Subcutaneous adipose tissue (tissue), 4 donors: ENCODE data around the gene CAMKMT. TPM values are rescaled to one million over a fixed set of nuclear protein-coding genes. Genes with fewer than 3 reads are reported as not detected.

Experiments
- total RNA-seq, 4 donors: library from RNA; depleted of rRNA; stranded (reverse); fragments of >200 nt; gene quantifications; one replicate each; pipeline ENCODE4 v1.1.0, GENCODE V29; 2016
- TF ChIP-seq, protein P1 (sequence below): fragments of 450-650 bp; IDR thresholded peaks from one replicate; pipeline ENCODE4 v1.5.1; 2016; ENCODE audit warnings: low read depth, mild to moderate bottlenecking, control low read depth, antibody characterized with exemption, moderate library complexity

Gene CAMKMT
- total RNA-seq, 4 donors from 2014 or later: 7.7 to 14.0 (median 10.3) TPM

DNA sequence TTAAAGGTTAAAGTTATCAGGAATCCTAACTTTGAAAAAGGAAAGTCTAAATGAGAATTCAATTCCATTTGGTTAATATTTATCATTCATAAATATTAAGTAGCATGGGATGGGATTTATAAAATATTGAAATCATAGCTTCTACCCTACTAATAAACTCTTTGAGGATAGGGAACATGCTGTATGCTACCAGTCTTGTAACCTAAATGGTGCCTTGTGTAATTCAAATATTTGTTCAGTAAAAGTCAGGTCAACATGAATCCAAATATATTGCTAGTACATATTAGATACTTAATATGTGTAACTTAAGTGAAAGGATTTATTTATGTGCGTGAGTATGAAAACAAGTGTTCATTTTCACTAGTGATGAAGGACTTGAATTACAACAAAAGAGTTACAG lies 94.1 kb downstream of the CAMKMT start:
- TF ChIP-seq, protein P1, sequence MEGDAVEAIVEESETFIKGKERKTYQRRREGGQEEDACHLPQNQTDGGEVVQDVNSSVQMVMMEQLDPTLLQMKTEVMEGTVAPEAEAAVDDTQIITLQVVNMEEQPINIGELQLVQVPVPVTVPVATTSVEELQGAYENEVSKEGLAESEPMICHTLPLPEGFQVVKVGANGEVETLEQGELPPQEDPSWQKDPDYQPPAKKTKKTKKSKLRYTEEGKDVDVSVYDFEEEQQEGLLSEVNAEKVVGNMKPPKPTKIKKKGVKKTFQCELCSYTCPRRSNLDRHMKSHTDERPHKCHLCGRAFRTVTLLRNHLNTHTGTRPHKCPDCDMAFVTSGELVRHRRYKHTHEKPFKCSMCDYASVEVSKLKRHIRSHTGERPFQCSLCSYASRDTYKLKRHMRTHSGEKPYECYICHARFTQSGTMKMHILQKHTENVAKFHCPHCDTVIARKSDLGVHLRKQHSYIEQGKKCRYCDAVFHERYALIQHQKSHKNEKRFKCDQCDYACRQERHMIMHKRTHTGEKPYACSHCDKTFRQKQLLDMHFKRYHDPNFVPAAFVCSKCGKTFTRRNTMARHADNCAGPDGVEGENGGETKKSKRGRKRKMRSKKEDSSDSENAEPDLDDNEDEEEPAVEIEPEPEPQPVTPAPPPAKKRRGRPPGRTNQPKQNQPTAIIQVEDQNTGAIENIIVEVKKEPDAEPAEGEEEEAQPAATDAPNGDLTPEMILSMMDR: no peak

DNA sequence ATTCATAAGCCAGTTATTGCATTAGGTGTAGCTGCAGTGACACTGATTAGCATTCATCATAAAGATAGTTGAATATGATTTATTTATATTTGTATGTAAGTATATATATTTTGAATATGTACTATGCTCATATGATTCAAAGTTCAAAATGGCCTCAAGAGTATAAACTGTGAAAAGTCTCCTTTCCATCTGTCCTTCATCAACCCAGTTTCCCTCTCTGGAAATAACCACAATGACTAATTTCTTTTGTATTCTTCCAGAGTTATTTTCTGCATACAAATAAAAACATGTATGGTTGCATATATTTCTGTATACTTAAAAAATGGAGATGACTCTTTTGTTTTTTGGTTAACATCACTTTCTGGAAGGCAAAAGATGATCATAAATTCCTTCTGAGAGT lies 95.2 kb downstream of the CAMKMT start:
- TF ChIP-seq, protein P1: no peak

DNA sequence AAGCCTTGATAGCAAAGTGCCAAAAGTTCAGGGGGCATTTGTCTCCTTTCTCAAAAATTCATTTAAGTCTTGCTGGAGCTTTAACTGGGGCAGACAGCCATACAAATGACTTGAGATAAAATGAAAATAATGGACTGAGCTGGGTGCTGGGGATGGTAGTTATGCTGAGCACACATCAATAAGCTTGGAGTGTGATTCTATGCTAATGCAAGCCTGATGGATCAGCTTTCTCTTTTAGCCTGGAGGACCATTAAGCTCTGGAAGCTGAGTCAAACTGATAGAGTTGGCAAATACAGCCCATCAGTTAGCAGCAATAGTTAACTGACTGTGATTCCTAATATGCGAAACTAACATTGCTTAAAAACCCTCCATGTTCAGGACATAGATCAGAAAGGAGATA lies 98.0 kb downstream of the CAMKMT start:
- TF ChIP-seq, protein P1: no peak

DNA sequence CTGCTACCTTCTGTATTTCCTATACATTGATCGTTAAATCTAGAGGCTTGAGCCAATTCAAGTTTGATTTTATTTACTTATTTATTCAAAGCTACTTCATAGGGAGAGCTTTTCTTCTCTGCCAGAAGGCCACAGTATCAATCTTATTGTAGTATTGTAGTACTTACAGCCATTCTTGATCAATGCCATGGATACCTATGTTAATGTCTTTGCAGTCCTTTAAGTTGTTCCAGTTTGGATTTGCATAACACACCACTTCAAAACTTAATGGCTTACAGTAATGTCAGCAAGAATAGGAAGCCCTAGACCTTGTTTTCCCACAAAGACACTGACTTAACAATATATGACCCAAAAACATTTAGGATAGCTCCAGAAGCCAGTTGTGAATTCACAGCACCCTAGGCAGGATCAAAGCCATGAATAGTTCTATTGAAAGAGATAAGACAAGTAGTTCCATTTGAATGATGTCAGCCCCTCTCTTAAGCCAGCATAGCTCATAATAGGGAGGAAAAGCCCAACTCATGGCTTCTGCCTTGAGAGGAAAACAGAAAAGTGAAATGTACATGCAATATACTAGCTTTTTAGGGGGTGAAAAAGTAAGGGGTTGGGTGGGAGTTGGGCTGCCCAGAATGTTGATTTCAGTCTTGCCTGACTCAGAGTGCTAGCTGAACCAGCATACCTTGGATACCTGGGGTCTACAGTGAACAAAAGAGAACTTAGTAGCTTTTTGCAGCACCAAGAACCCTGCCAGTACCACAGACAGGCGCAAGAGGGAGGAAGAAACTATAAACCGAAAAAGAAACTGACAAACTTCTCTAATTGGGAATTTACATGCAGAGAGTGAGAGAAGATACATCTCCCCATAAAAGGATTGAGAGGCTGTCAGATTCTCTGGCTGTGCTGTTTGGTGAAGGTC lies 101.4 kb downstream of the CAMKMT start:
- TF ChIP-seq, protein P1: no peak

DNA sequence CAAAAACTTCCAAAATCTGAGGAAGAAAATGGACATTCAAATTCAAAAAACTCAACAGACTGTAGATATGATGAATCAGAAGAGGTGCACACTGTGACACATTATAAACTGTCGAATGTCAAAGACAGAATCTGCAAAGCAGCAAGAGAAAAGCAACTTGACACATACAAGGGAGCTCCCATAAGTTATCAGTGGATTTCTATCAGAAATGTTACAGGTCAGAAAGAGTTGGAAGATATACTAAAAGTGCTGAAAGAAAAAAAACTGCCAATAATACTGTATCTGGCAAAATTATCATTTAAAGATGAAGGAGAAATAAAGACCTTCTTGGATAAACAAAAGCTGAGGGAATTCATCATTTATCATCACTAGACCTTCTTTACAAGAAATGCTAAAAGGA lies 102.7 kb downstream of the CAMKMT start:
- TF ChIP-seq, protein P1: no peak

DNA sequence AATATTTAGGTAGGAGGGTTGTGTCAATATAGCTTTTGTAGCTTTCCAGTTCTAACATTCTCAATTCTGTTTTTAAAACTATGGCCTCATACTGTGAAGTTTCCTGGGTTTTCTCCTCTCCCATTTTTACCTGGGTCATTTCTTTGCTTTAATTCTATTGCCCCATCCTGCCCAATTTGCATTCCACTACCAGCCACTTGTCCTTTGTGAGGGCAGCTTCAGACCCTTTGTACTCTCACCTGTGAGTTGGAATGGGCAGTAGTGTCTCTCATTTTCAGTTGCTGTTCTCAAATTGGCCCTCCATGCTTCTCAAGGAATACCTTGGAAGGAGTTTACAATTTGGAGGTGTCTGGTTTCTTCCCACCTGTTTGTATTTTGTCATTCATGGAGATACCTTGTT lies 108.4 kb downstream of the CAMKMT start:
- TF ChIP-seq, protein P1: no peak

DNA sequence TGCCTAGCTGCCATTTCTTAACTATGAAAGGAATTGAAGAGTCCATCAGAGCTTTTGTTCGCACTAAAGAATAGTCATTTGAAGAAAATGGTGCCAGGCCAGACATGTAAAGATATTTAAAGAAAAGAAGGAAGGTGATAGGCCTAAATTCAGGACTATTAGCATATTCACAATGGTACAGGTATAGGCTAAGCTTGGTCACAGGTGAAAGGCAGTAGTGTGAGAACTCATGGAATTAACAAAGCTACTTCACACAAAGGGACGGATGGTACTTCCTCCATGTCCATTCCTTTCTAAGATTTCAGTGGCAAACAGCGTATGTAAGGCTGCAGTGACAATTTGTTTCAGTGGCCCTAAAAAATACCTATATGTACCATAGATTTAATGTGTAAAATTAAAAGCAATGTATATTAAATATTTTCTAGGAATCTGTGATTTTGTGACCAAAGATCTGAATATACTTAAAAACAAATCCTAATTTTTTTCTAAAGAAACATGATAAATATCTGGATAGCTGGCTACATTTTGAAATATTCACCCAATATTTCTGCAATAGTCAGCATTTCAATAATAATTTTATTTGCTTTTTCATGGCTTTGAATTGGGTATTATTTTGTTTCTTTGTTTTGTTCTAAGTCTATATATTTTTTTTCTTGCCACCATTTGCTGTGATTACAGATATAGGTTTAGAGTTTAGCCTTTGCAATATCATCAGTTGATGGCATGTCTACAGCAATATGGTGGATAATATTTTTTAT lies 116.1 kb downstream of the CAMKMT start:
- TF ChIP-seq, protein P1: no peak
